ENCODE data around the gene FKBP3.

Gene FKBP3

GRCh38 chr14:45073231-45073879 lies 60.9 kb downstream of the FKBP3 start:
- no peak for TF ChIP-seq YY1 (IDR thresholded peaks at IDR 0.05; ENCODE audit: low read depth)

GRCh38 chr14:45072126-45072525 lies 62.2 kb downstream of the FKBP3 start:
- TF ChIP-seq CEBPB (IDR thresholded peaks at IDR 0.05) (no peak), CREB1 (IDR thresholded peaks at IDR 0.05; ENCODE audit: low read depth) (no peak), FOXM1 (IDR thresholded peaks at IDR 0.05; ENCODE audit: borderline replicate concordance, low read depth) (no peak), TEAD4 (IDR thresholded peaks at IDR 0.05) (no peak), TCF12 (IDR thresholded peaks at IDR 0.05; ENCODE audit: low read depth) (no peak), RAD21 (IDR thresholded peaks at IDR 0.05; ENCODE audit: low read depth) (no peak), NFIC (IDR thresholded peaks at IDR 0.05) (no peak), EGR1 (IDR thresholded peaks at IDR 0.05) (no peak), EP300 (IDR thresholded peaks at IDR 0.05; ENCODE audit: borderline replicate concordance) (no peak), REST (IDR thresholded peaks at IDR 0.05; ENCODE audit: low read depth) (no peak), ZBTB7A (IDR thresholded peaks at IDR 0.05; ENCODE audit: low read depth) (no peak), USF1 (IDR thresholded peaks at IDR 0.05) (no peak), TAF1 (IDR thresholded peaks at IDR 0.05; ENCODE audit: low read depth) (no peak)

GRCh38 chr14:45070215-45070614 lies 64.1 kb downstream of the FKBP3 start:
- TF ChIP-seq MAX (IDR thresholded peaks at IDR 0.05): no peak
- TF ChIP-seq EP300 (IDR thresholded peaks at IDR 0.05; ENCODE audit: borderline replicate concordance): no peak
- TF ChIP-seq TCF12 (IDR thresholded peaks at IDR 0.05; ENCODE audit: low read depth): no peak
- no peak for TF ChIP-seq USF1 (IDR thresholded peaks at IDR 0.05)
- no peak for TF ChIP-seq RAD21 (IDR thresholded peaks at IDR 0.05; ENCODE audit: low read depth)
- no peak for TF ChIP-seq ZBTB7A (IDR thresholded peaks at IDR 0.05; ENCODE audit: low read depth)
- no peak for TF ChIP-seq REST (IDR thresholded peaks at IDR 0.05; ENCODE audit: low read depth)
- no peak for TF ChIP-seq CREB1 (IDR thresholded peaks at IDR 0.05; ENCODE audit: low read depth)
- TF ChIP-seq FOXM1 (IDR thresholded peaks at IDR 0.05; ENCODE audit: borderline replicate concordance, low read depth): no peak

GRCh38 chr14:45068396-45068795 lies 65.9 kb downstream of the FKBP3 start:
- TF ChIP-seq TCF12 (IDR thresholded peaks at IDR 0.05; ENCODE audit: low read depth) (no peak), CREB1 (IDR thresholded peaks at IDR 0.05; ENCODE audit: low read depth) (no peak)

GRCh38 chr14:45066667-45067066 lies 67.6 kb downstream of the FKBP3 start:
- TF ChIP-seq EP300 (IDR thresholded peaks at IDR 0.05; ENCODE audit: borderline replicate concordance) (no peak), CREB1 (IDR thresholded peaks at IDR 0.05; ENCODE audit: low read depth) (no peak), REST (IDR thresholded peaks at IDR 0.05; ENCODE audit: low read depth) (no peak), FOXM1 (IDR thresholded peaks at IDR 0.05; ENCODE audit: borderline replicate concordance, low read depth) (no peak), CEBPB (IDR thresholded peaks at IDR 0.05) (no peak), MAX (IDR thresholded peaks at IDR 0.05) (no peak), RAD21 (IDR thresholded peaks at IDR 0.05; ENCODE audit: low read depth) (no peak), NFIC (IDR thresholded peaks at IDR 0.05) (no peak), EGR1 (IDR thresholded peaks at IDR 0.05) (no peak), USF1 (IDR thresholded peaks at IDR 0.05) (no peak), TEAD4 (IDR thresholded peaks at IDR 0.05) (no peak), ZBTB7A (IDR thresholded peaks at IDR 0.05; ENCODE audit: low read depth) (no peak), TCF12 (IDR thresholded peaks at IDR 0.05; ENCODE audit: low read depth) (no peak)

Measured in Ishikawa (cell line).